ENCODE results near the gene KRTAP29-1.

DNA sequence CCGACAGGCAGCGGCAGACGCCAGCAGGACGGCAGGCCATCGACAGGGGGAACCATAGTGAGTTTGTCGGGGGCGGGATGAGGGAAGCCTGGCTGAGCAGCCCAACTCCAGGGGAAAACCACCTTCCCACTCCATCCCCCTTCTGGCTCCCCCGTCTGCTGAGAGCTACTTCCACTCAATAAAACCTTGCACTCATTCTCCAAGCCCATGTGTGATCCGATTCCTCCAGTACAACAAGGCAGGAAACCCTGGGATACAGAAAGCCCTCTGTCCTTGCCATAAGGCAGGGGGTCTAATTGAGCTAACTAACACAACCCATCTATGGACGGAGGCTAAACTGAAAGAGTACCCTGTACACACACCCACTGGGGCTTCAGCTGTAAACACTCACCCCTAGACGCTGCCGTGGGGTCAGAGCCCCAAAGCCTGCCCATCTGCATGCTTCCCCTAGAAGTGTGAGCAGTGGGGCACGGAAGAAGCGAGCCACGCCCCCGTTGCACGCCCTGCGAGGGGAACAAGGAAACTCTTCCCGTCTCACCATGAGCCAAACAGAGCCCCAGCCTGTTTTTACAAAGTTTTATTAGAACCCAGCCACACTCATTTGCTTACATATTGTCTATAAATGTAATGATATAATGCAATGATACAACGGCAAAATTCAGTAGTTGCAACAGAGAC lies 4.1 kb downstream of the KRTAP29-1 start:
- no peak for TF ChIP-seq EZH2 (IDR thresholded peaks at IDR 0.05; ENCODE audit: low read length)
- TF ChIP-seq, protein P1, sequence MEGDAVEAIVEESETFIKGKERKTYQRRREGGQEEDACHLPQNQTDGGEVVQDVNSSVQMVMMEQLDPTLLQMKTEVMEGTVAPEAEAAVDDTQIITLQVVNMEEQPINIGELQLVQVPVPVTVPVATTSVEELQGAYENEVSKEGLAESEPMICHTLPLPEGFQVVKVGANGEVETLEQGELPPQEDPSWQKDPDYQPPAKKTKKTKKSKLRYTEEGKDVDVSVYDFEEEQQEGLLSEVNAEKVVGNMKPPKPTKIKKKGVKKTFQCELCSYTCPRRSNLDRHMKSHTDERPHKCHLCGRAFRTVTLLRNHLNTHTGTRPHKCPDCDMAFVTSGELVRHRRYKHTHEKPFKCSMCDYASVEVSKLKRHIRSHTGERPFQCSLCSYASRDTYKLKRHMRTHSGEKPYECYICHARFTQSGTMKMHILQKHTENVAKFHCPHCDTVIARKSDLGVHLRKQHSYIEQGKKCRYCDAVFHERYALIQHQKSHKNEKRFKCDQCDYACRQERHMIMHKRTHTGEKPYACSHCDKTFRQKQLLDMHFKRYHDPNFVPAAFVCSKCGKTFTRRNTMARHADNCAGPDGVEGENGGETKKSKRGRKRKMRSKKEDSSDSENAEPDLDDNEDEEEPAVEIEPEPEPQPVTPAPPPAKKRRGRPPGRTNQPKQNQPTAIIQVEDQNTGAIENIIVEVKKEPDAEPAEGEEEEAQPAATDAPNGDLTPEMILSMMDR (optimal IDR thresholded peaks at IDR 0.05 in 1 of 3, IDR thresholded peaks at IDR 0.05 in 1 of 3, conservative IDR thresholded peaks at IDR 0.05 in 1 of 3; ENCODE audit: extremely low read depth in 1 of 3, insufficient read depth in 2 of 3, low read length in 3 of 3) = no peak
